ENCODE measurements around the gene DLG5.

DNA sequence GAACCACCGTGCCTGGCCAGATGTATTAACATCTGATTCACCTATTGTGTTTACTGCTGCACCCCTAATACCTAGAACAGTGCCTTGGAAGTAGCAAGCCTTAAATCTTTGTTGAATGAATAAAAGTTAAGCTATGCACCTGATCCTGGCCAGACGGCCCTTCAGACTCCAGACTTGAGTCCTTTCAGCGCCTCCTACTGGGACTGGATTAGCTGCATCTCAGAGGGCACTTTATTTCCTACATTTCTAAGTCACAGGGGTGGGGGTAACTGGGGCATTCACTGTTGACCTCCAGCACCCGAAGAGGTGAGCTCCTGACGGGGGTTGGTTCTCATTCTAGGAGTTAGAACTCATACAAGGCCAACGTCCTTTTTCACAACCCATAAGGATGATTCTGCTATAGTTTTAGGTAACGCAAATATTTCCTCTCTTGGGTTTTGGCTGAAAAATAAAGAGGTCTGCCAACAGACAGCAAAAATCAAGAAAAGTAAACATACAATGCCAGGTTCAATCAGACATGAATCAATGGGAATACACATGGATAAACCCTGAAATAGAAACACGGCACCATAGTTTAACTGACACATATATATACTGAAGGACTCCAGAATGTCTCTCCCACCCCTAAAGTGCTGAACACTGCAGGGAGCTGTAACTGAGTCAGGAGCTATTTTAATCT lies 48.0 kb upstream of the DLG5 start:
- TF ChIP-seq, protein P1, sequence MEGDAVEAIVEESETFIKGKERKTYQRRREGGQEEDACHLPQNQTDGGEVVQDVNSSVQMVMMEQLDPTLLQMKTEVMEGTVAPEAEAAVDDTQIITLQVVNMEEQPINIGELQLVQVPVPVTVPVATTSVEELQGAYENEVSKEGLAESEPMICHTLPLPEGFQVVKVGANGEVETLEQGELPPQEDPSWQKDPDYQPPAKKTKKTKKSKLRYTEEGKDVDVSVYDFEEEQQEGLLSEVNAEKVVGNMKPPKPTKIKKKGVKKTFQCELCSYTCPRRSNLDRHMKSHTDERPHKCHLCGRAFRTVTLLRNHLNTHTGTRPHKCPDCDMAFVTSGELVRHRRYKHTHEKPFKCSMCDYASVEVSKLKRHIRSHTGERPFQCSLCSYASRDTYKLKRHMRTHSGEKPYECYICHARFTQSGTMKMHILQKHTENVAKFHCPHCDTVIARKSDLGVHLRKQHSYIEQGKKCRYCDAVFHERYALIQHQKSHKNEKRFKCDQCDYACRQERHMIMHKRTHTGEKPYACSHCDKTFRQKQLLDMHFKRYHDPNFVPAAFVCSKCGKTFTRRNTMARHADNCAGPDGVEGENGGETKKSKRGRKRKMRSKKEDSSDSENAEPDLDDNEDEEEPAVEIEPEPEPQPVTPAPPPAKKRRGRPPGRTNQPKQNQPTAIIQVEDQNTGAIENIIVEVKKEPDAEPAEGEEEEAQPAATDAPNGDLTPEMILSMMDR (IDR thresholded peaks at IDR 0.05; ENCODE audit: insufficient read depth, low read length, poor library complexity, severe bottlenecking): no peak
- no peak for TF ChIP-seq EZH2phosphoT487 (conservative IDR thresholded peaks at IDR 0.05; ENCODE audit: low read length)

Data from SU-DHL-6 (cell line).